Neural cell (in vitro differentiated cells): ENCODE results near the gene FBXL17. TPM values are rescaled to one million over a fixed set of nuclear protein-coding genes. Genes with fewer than 3 reads are reported as not detected.

Experiments
- H2AFZ ChIP-seq: fragments of 200-600, 300-800 bp; sonication (generic), shearing (Covaris generic); 2 replicates; pipeline ENCODE4 v1.6.0; 2014; ENCODE audit warnings: low read depth, mild to moderate bottlenecking, antibody characterized with exemption, low read length, moderate library complexity
- H3F3A ChIP-seq: fragments of 200-600 bp; shearing (Covaris generic); 2 replicates; pipeline ENCODE4 v1.6.1; 2016; ENCODE audit warnings: mild to moderate bottlenecking, moderate library complexity, mixed read lengths, antibody characterized with exemption, low read length; ENCODE audit not compliant: insufficient read depth, poor library complexity, severe bottlenecking
- H3K27ac ChIP-seq: fragments of 200-600, 300-800 bp; sonication (generic), shearing (Covaris generic); 2 replicates; pipeline ENCODE4 v1.5.1; 2014; ENCODE audit warnings: mild to moderate bottlenecking, low read length, moderate library complexity
- H3K27me3 ChIP-seq: fragments of 300-800, 200-600 bp; sonication (generic), shearing (Covaris generic); 2 replicates; pipeline ENCODE4 v1.6.0; 2014; ENCODE audit warnings: mild to moderate bottlenecking, low read depth, low read length, moderate library complexity; ENCODE audit not compliant: insufficient read depth
- H3K36me3 ChIP-seq: fragments of 300-800, 200-600 bp; sonication (generic), shearing (Covaris generic); 2 replicates; pipeline ENCODE4 v1.5.1; 2014; ENCODE audit warnings: mild to moderate bottlenecking, antibody characterized with exemption, low read length, moderate library complexity; ENCODE audit not compliant: insufficient read depth
- H3K4me2 ChIP-seq: fragments of 300-800, 200-600 bp; sonication (generic), shearing (Covaris generic); 2 replicates; pipeline ENCODE4 v1.6.0; 2014; ENCODE audit warnings: mild to moderate bottlenecking, low read length
- H3K4me3 ChIP-seq: fragments of 300-800, 200-600 bp; sonication (generic), shearing (Covaris generic); 2 replicates; pipeline ENCODE4 v1.5.1; 2014; ENCODE audit warnings: mild to moderate bottlenecking, low read length, moderate library complexity
- H3K79me2 ChIP-seq: fragments of 200-600 bp; shearing (Covaris generic); replicated peaks from 2 replicates; pipeline ENCODE4 v1.6.0; 2014; ENCODE audit warnings: mild to moderate bottlenecking, low read length, moderate library complexity; ENCODE audit not compliant: insufficient read depth
- H3K9ac ChIP-seq: fragments of 300-800, 200-600 bp; sonication (generic), shearing (Covaris generic); 2 replicates; pipeline ENCODE4 v1.6.1; 2016; ENCODE audit warnings: mild to moderate bottlenecking, low read length, mixed read lengths
- H3K9me2 ChIP-seq: fragments of 200-600 bp; shearing (Covaris generic); 2 replicates; pipeline ENCODE4 v1.6.1; 2016; ENCODE audit warnings: mild to moderate bottlenecking, low read length, mixed read lengths; ENCODE audit not compliant: insufficient read depth
- H3K9me3 ChIP-seq: fragments of 200-600, 300-800 bp; sonication (generic), shearing (Covaris generic); 2 replicates; pipeline ENCODE4 v1.6.1; 2016; ENCODE audit warnings: mild to moderate bottlenecking, mixed run types, low read length, moderate library complexity, mixed read lengths
- H4K20me1 ChIP-seq: fragments of 200-600 bp; shearing (Covaris generic); 2 replicates; pipeline ENCODE4 v1.6.1; 2016; ENCODE audit warnings: mild to moderate bottlenecking, mixed run types; ENCODE audit not compliant: insufficient read depth
- CTCF ChIP-seq: fragments of 450-650 bp; IDR thresholded peaks from 2 replicates; pipeline ENCODE4 v1.5.1; 2014; ENCODE audit warnings: antibody characterized with exemption, mild to moderate bottlenecking, moderate library complexity; ENCODE audit not compliant: poor library complexity, severe bottlenecking
- EP300 ChIP-seq: fragments of 450-650 bp; conservative IDR thresholded peaks from 2 replicates; pipeline ENCODE4 v1.6.1; 2014; ENCODE audit warnings: antibody characterized with exemption, mild to moderate bottlenecking, moderate library complexity; ENCODE audit not compliant: poor library complexity, severe bottlenecking
- EZH2 ChIP-seq: fragments of 200-600, 300-800 bp; shearing (Covaris generic), sonication (generic); IDR thresholded peaks from 2 replicates; pipeline ENCODE4 v1.6.1; 2014; ENCODE audit warnings: antibody characterized with exemption, low read length, borderline replicate concordance, mild to moderate bottlenecking; ENCODE audit not compliant: insufficient read depth, poor library complexity, severe bottlenecking
- MXI1 ChIP-seq: fragments of 450-650 bp; conservative IDR thresholded peaks from 2 replicates; pipeline ENCODE4 v1.6.1; 2014; ENCODE audit warnings: antibody characterized with exemption, mild to moderate bottlenecking; ENCODE audit not compliant: poor library complexity, severe bottlenecking
- POLR2AphosphoS5 ChIP-seq: IDR thresholded peaks from 2 replicates; pipeline ENCODE4 v1.6.1; 2012
- RAD21 ChIP-seq: fragments of 450-650 bp; conservative IDR thresholded peaks from 2 replicates; pipeline ENCODE4 v1.6.1; 2014; ENCODE audit warnings: antibody characterized with exemption, mild to moderate bottlenecking, moderate library complexity
- REST ChIP-seq: IDR thresholded peaks from 2 replicates; pipeline ENCODE4 v1.6.1; 2012; ENCODE audit warnings: borderline replicate concordance
- SMC3 ChIP-seq: fragments of 450-650 bp; conservative IDR thresholded peaks from 2 replicates; pipeline ENCODE4 v1.6.1; 2014; ENCODE audit warnings: antibody characterized with exemption, mild to moderate bottlenecking, moderate library complexity; ENCODE audit not compliant: poor library complexity
- TAF1 ChIP-seq: IDR thresholded peaks from 2 replicates; pipeline ENCODE4 v1.6.1; 2012; ENCODE audit warnings: low read depth
- polyA plus RNA-seq: library from polyadenylated mRNA; depleted of rRNA; stranded (reverse); fragments of >200 nt; gene quantifications from 2 replicates; pipeline ENCODE4 v1.2.3, GENCODE V29; 2014

FBXL17 gene
- polyA plus RNA-seq, 1 donor from 2014 or later, result 19.6 TPM

- H3K9me2 ChIP-seq, result no peaks in the 10 kb centered on the region
- no peak for TF ChIP-seq POLR2AphosphoS5
- TF ChIP-seq TAF1, result no peak
- no peak for TF ChIP-seq RAD21
- TF ChIP-seq SMC3, result no peak
- TF ChIP-seq REST, result no peak
- TF ChIP-seq EP300, result no peak
- TF ChIP-seq EZH2, result no peak
- TF ChIP-seq MXI1, result no peak
- TF ChIP-seq CTCF, result no peak
- no peak overlapping the region for H3K27ac ChIP-seq
- no peaks in the 10 kb centered on the region for H3K79me2 ChIP-seq
- no peaks in the 10 kb centered on the region for H3K27me3 ChIP-seq
- no peak overlapping the region for H3K4me2 ChIP-seq
- no peaks in the 10 kb centered on the region for H3K36me3 ChIP-seq
- no peaks in the 10 kb centered on the region for H3K9me3 ChIP-seq
- no peak overlapping the region for H3K9ac ChIP-seq
- no peak overlapping the region for H2AFZ ChIP-seq
- H3K4me3 ChIP-seq, result no peak overlapping the region
- no peaks in the 10 kb centered on the region for H4K20me1 ChIP-seq
- H3F3A ChIP-seq, result no peaks in the 10 kb centered on the region
Measured at GRCh38 chr5:108222011-108222410, 159.9 kb downstream of the FBXL17 start.

- Histone ChIP-seq H4K20me1 (no peaks in the 10 kb centered on the region), H3K27me3 (no peaks in the 10 kb centered on the region), H3K9ac (no peak overlapping the region), H3K36me3 (no peaks in the 10 kb centered on the region), H3K9me3 (no peaks in the 10 kb centered on the region), H3K79me2 (no peaks in the 10 kb centered on the region), H2AFZ (no peak overlapping the region), H3K4me2 (no peak overlapping the region), H3K27ac (no peak overlapping the region), H3F3A (no peaks in the 10 kb centered on the region), H3K4me3 (no peak overlapping the region), H3K9me2 (no peaks in the 10 kb centered on the region)
- TF ChIP-seq EZH2 (no peak), EP300 (no peak), POLR2AphosphoS5 (no peak), CTCF (no peak), SMC3 (no peak), RAD21 (no peak), TAF1 (no peak), REST (no peak)
Measured at GRCh38 chr5:108220834-108221233, 161.1 kb downstream of the FBXL17 start.
